Fibroblast of the aortic adventitia (primary cell): Measurements from ENCODE around the gene FNIP2. TPM values are rescaled to one million over a fixed set of nuclear protein-coding genes. Genes with fewer than 3 reads are reported as not detected.

ENCODE experiments used
- DNase-seq: peaks from one replicate; pipeline ENCODE4 v3.0.0-alpha.2; 2010; ENCODE audit warnings: low read depth
- H3K4me3 ChIP-seq: 2 replicates; pipeline ENCODE4 v1.5.1; 2011; ENCODE audit warnings: low read depth, mild to moderate bottlenecking, control low read depth, low read length, moderate library complexity
- CTCF ChIP-seq: IDR thresholded peaks from 2 replicates; pipeline ENCODE4 v1.5.1; 2011; ENCODE audit warnings: mild to moderate bottlenecking, low read length, control low read depth, inconsistent platforms; ENCODE audit not compliant: insufficient read depth
- total RNA-seq: library from RNA; depleted of rRNA; stranded (reverse); fragments of >200 nt; gene quantifications from 2 replicates; pipeline ENCODE4 v1.2.3, GENCODE V29; 2012; ENCODE audit warnings: low replicate concordance

FNIP2 gene
- total RNA-seq, 1 donor = 34.3 TPM

GRCh38 chr4:158799856-158800255, 31.0 kb downstream of the FNIP2 start:
- DNase-seq = no peak
- H3K4me3 ChIP-seq = no peak overlapping the region
- TF ChIP-seq CTCF = no peak

GRCh38 chr4:158801066-158801465, 32.2 kb downstream of the FNIP2 start:
- DNase-seq = no peak
- no peak for TF ChIP-seq CTCF

GRCh38 chr4:158801677-158802076, 32.9 kb downstream of the FNIP2 start:
- no peak for DNase-seq
- TF ChIP-seq CTCF = no peak
- H3K4me3 ChIP-seq = no peak overlapping the region

More at GRCh38 chr4:158801066-158801465, 32.2 kb downstream of the FNIP2 start:
- H3K4me3 ChIP-seq = no peak overlapping the region

GRCh38 chr4:158802914-158803313, 34.1 kb downstream of the FNIP2 start:
- H3K4me3 ChIP-seq = no peak overlapping the region
- DNase-seq = no peak
- TF ChIP-seq CTCF = no peak

- no peak for DNase-seq
- H3K4me3 ChIP-seq = no peak overlapping the region
- no peak for TF ChIP-seq CTCF
Measured at GRCh38 chr4:158805635-158806471, 37.0 kb downstream of the FNIP2 start.

GRCh38 chr4:158807691-158808090, 38.9 kb downstream of the FNIP2 start:
- no peak for TF ChIP-seq CTCF
- DNase-seq = no peak
- H3K4me3 ChIP-seq = no peak overlapping the region
